H1 (cell line): ENCODE results near the gene TUBD1. TPM values are rescaled to one million over a fixed set of nuclear protein-coding genes. Genes with fewer than 3 reads are reported as not detected.

ENCODE experiments used
- CTCF ChIA-PET: fragments of 300-600 bp; sonication (Branson Sonifier 250); formaldehyde crosslinking; loops from one replicate; lab custom pipeline; 2021; ENCODE audit not compliant: partially characterized antibody; lab: Charles Lee
- POLR2A ChIA-PET: fragments of 300-600 bp; sonication (Branson Sonifier 250); formaldehyde crosslinking; loops from one replicate; lab custom pipeline; 2021; ENCODE audit warnings: inconsistent platforms; ENCODE audit not compliant: partially characterized antibody; lab: Charles Lee
- DNase-seq, 2 experiments: peaks; one replicate each; pipeline versions ENCODE4 v3.0.0 to v3.0.0-alpha.2; 2010 to 2022; ENCODE audit warnings: low spot score in 2 of 2, low read depth in 1 of 2, mixed read lengths in 1 of 2
- FAIRE-seq: peaks from 2 replicates; lab custom pipeline; 2011; peaks lifted over from hg19 to GRCh38; lab: Jason Lieb, UNC
- H2AFZ ChIP-seq: 2 replicates; pipeline ENCODE4 v1.8.1; 2012; ENCODE audit warnings: low read length, inconsistent platforms
- H2AK5ac ChIP-seq: 2 replicates; pipeline ENCODE4 v1.6.1; 2013; ENCODE audit warnings: low read depth, low read length
- H2BK120ac ChIP-seq: replicated peaks from 2 replicates; pipeline ENCODE3; 2013; ENCODE audit warnings: low read depth, low read length, inconsistent platforms
- H2BK12ac ChIP-seq: 2 replicates; pipeline ENCODE4 v1.6.1; 2013; ENCODE audit warnings: low read depth, low read length
- H2BK15ac ChIP-seq: 2 replicates; pipeline ENCODE4 v1.6.1; 2013; ENCODE audit warnings: low read length
- H2BK20ac ChIP-seq: 2 replicates; pipeline ENCODE4 v1.6.1; 2013; ENCODE audit warnings: low read length
- H2BK5ac ChIP-seq: 2 replicates; pipeline ENCODE4 v1.6.1; 2013; ENCODE audit warnings: low read depth, low read length
- H3K14ac ChIP-seq: 2 replicates; pipeline ENCODE4 v1.6.1; 2013; ENCODE audit warnings: inconsistent platforms; ENCODE audit not compliant: insufficient read length
- H3K18ac ChIP-seq: 2 replicates; pipeline ENCODE4 v1.6.1; 2013; ENCODE audit warnings: low read length; ENCODE audit errors: extremely low read depth
- H3K23ac ChIP-seq: 2 replicates; pipeline ENCODE4 v1.6.1; 2013; ENCODE audit warnings: inconsistent platforms; ENCODE audit not compliant: insufficient read length
- H3K23me2 ChIP-seq: 2 replicates; pipeline ENCODE4 v1.6.1; 2013; ENCODE audit warnings: low read depth, low read length
- H3K27ac ChIP-seq: 2 replicates; pipeline ENCODE4 v1.6.1; 2011; ENCODE audit warnings: low read depth, low read length, inconsistent platforms
- H3K27me3 ChIP-seq, 4 experiments: replicated peaks in 1 of 4; 1 replicate in 1 of 4; 2 replicates in 3 of 4; pipeline versions ENCODE4 v1.6.1 to v1.8.1; 2011 to 2013; ENCODE audit warnings: low read length in 3 of 4, mild to moderate bottlenecking in 3 of 4, inconsistent platforms in 2 of 4, mixed read lengths in 2 of 4, moderate library complexity in 1 of 4; ENCODE audit not compliant: control insufficient read depth in 3 of 4, insufficient read depth in 3 of 4; ENCODE audit errors: extremely low read depth in 1 of 4
- H3K36me3 ChIP-seq, 4 experiments: 2 replicates each; pipeline versions ENCODE4 v1.6.1 to v1.8.1; 2011 to 2013; ENCODE audit warnings: mild to moderate bottlenecking in 4 of 4, low read length in 3 of 4, moderate library complexity in 2 of 4, control low read depth in 1 of 4, inconsistent platforms in 1 of 4; ENCODE audit not compliant: insufficient read depth in 4 of 4, control insufficient read depth in 2 of 4
- H3K4ac ChIP-seq: replicated peaks from 2 replicates; pipeline ENCODE3; 2013; ENCODE audit warnings: low read length, low read depth, mixed read lengths, inconsistent platforms; ENCODE audit not compliant: insufficient read length
- H3K4me1 ChIP-seq, 4 experiments: replicated peaks in 1 of 4; 1 replicate in 1 of 4; 2 replicates in 3 of 4; pipeline versions ENCODE4 v1.6.1 to v1.8.1; 2011 to 2013; ENCODE audit warnings: low read length in 3 of 4, inconsistent platforms in 2 of 4, mixed read lengths in 1 of 4; ENCODE audit not compliant: insufficient read depth in 4 of 4, control insufficient read depth in 3 of 4
- H3K4me2 ChIP-seq, 2 experiments: 2 replicates each; pipeline versions ENCODE4 v1.6.1 to v1.8.1; 2011 to 2013; ENCODE audit warnings: low read depth in 2 of 2, low read length in 2 of 2, control low read depth in 1 of 2, inconsistent platforms in 1 of 2, mild to moderate bottlenecking in 1 of 2; ENCODE audit not compliant: insufficient read depth in 1 of 2
- H3K4me3 ChIP-seq, 4 experiments: fragments of 200-600, 300-600 bp in 1 of 4; sonication (generic), shearing (Covaris generic), sonication (Bioruptor Twin) in 1 of 4; 2 replicates each; pipeline versions ENCODE4 v1.5.1 to v1.8.1; 2011 to 2016; ENCODE audit warnings: low read length in 4 of 4, low read depth in 3 of 4, control low read depth in 2 of 4, inconsistent platforms in 2 of 4, mild to moderate bottlenecking in 2 of 4, mixed read lengths in 1 of 4, moderate library complexity in 1 of 4; ENCODE audit not compliant: insufficient read depth in 2 of 4; ENCODE audit errors: extremely low read depth in 1 of 4
- H3K56ac ChIP-seq: replicated peaks from 2 replicates; pipeline ENCODE3; 2013; ENCODE audit warnings: low read depth, mild to moderate bottlenecking, mixed read lengths, low read length, inconsistent platforms; ENCODE audit not compliant: insufficient read length
- H3K79me1 ChIP-seq: 2 replicates; pipeline ENCODE4 v1.6.1; 2013; ENCODE audit warnings: low read depth, low read length, control low read depth
- H3K79me2 ChIP-seq, 2 experiments: 2 replicates each; pipeline versions ENCODE4 v1.6.1 to v1.8.1; 2012 to 2013; ENCODE audit warnings: low read length in 2 of 2, mild to moderate bottlenecking in 2 of 2, inconsistent platforms in 1 of 2; ENCODE audit not compliant: insufficient read depth in 2 of 2, control insufficient read depth in 1 of 2
- H3K9ac ChIP-seq, 4 experiments: replicated peaks in 1 of 4; 1 replicate in 1 of 4; 2 replicates in 3 of 4; pipeline versions ENCODE4 v1.6.1 to v1.8.1; 2011 to 2013; ENCODE audit warnings: low read depth in 3 of 4, low read length in 3 of 4, control low read depth in 2 of 4, mild to moderate bottlenecking in 2 of 4, moderate library complexity in 2 of 4, inconsistent platforms in 1 of 4; ENCODE audit errors: extremely low read depth in 1 of 4
- H3K9me3 ChIP-seq, 2 experiments: 2 replicates each; pipeline versions ENCODE4 v1.6.1 to v1.8.1; 2012 to 2013; ENCODE audit warnings: mild to moderate bottlenecking in 2 of 2, moderate library complexity in 2 of 2, control low read depth in 1 of 2, inconsistent platforms in 1 of 2, low read depth in 1 of 2, low read length in 1 of 2, mixed read lengths in 1 of 2; ENCODE audit not compliant: insufficient read depth in 2 of 2
- H4K20me1 ChIP-seq, 2 experiments: replicated peaks in 1 of 2; 2 replicates each; pipeline versions ENCODE3 to v1.8.1; 2011 to 2013; ENCODE audit warnings: inconsistent platforms in 2 of 2, low read length in 2 of 2, mild to moderate bottlenecking in 1 of 2; ENCODE audit not compliant: insufficient read depth in 2 of 2, control insufficient read depth in 1 of 2
- H4K5ac ChIP-seq: 2 replicates; pipeline ENCODE4 v1.6.1; 2013; ENCODE audit warnings: low read length, low read depth, mixed read lengths, inconsistent platforms; ENCODE audit not compliant: insufficient read length
- H4K8ac ChIP-seq: 2 replicates; pipeline ENCODE4 v1.8.0; 2013; ENCODE audit warnings: mild to moderate bottlenecking, moderate library complexity, low read length, inconsistent platforms; ENCODE audit not compliant: insufficient read depth; ENCODE audit errors: extremely low read depth
- H4K91ac ChIP-seq: replicated peaks from 2 replicates; pipeline ENCODE3; 2013; ENCODE audit warnings: low read length, mixed read lengths, inconsistent platforms; ENCODE audit not compliant: insufficient read length
- JUN ChIP-seq: IDR thresholded peaks from 2 replicates; pipeline ENCODE4 v1.6.1; 2011; ENCODE audit warnings: low read depth, mild to moderate bottlenecking, improper control_type of control experiment, low read length
- POLR2AphosphoS5 ChIP-seq: IDR thresholded peaks from 2 replicates; pipeline ENCODE4 v1.6.1; 2011; ENCODE audit warnings: low read depth, low read length
- WGBS, 2 experiments: shearing (Covaris generic) in 1 of 2; methylation state at CpG; one replicate each; pipeline versions ENCODE4 v1.1.6 to v1.1.7; 2013 to 2015; ENCODE audit warnings: low lambda C conversion rate in 2 of 2, mixed read lengths in 2 of 2, inconsistent platforms in 1 of 2, low coverage in 1 of 2, missing lambda C conversion rate in 1 of 2; ENCODE audit not compliant: insufficient replicate concordance in 2 of 2, insufficient coverage in 1 of 2, insufficient read length in 1 of 2; ENCODE audit errors: extremely low coverage in 1 of 2, missing lambda C conversion rate in 1 of 2; 5-methylcytosine and 5-hydroxymethylcytosine counted together
- polyA plus RNA-seq, 7 experiments: library from polyadenylated mRNA; depleted of rRNA in 3 of 7; stranded (reverse) in 5 of 7; unstranded in 2 of 7; fragments of >200 nt in 5 of 7; fragments of 200-250 nt in 2 of 7; gene quantifications; 1 replicate in 5 of 7; 2 replicates in 1 of 7; 4 replicates in 1 of 7; pipeline versions ENCODE4 v1.2.1 to v1.2.3, GENCODE V29; 2011 to 2013; ENCODE audit warnings: missing spikeins in 2 of 7, mixed read lengths in 2 of 7
- total RNA-seq: library from RNA; stranded (reverse); fragmentation: NEBNext Ultra II Directional; extraction: Animal tissue kit (Norgen Biotek cat#: 25700); gene quantifications from 2 replicates; pipeline ENCODE4 v1.2.1, GENCODE V29; 2021

TUBD1 gene
- total and polyA plus RNA-seq, 2 of the 8 experiments (the other 6 are each of a cell fraction or from before 2014, with no cell fraction given) = 9.1 to 17.5 TPM

DNA sequence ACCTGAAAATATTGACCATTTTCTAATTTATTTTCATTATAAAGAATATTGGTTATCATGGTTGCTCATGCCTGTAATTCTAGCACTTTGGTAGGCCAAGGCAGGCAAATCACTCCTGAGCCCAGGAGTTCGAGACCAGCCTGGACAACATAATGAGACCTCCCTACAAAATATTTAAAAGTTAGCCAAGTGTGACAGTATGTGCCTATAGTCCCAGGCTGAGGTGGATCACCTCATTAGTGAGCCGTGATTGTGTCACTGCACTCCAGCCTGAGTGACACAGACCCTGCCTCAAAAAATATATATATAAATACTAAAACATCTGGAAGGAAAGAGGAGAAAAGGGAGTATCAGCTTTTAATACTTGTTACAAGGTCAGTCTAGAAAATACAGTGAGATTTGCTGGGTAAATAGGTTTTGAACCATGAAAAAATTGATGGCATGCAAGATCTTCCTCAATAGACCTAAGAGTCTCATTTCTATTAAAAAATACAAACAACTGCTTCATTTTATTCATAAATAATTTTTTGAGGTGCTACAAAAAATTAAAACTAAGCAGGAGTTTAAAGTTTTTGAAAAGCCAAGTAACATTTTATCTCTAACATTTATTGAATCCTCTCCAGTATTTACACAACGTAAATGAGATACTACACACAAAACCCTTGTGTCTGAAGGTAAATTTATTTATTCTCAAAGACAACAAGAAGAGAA lies 47.7 kb downstream of the TUBD1 start:
- TF ChIP-seq JUN = no peak
- 0 out of 2 replicates have a peak, but pooled peaks have one; percentile 50 for TF ChIP-seq POLR2AphosphoS5
- H3K9ac ChIP-seq = no peak overlapping the region
- no peak overlapping the region for H2BK20ac ChIP-seq
- H3K27me3 ChIP-seq = no peaks in the 10 kb centered on the region
- H3K27ac ChIP-seq = no peak overlapping the region
- H2BK5ac ChIP-seq = no peak overlapping the region
- 0 out of 2 replicates have a peak overlapping the region, but pooled peaks have one; percentile 75 for H2BK12ac ChIP-seq
- no peaks in the 10 kb centered on the region for H3K9me3 ChIP-seq
- no peak overlapping the region for H4K8ac ChIP-seq
- ChIA-PET POLR2A (interaction anchor here (0.8 to 11.2 kb wide), 4 partner anchors 9 to 97 kb away, joined by 4 to 137 read pairs (median 4); no protein-coding TSS in a partner anchor), CTCF (interaction anchor here (1.6 kb wide), 1 partner anchor 24 kb away, joined by 3 read pairs; no protein-coding TSS in a partner anchor)
- no peaks in the 10 kb centered on the region for H4K20me1 ChIP-seq
- DNase-seq (no peak), FAIRE-seq (no peak)
- no peak overlapping the region for H3K18ac ChIP-seq
- H3K4me1 ChIP-seq = peaks cover 7 to 15% (median 10%) of the 10 kb centered on the region in 4 experiments; a peak in 6 of 7 replicates
- no peaks in the 10 kb centered on the region for H3K79me1 ChIP-seq
- no peak overlapping the region for H2BK15ac ChIP-seq
- no peak overlapping the region for H3K23ac ChIP-seq
- no peak overlapping the region for H4K91ac ChIP-seq
- no peak overlapping the region for H4K5ac ChIP-seq
- H2AK5ac ChIP-seq = no peak overlapping the region
- 94% methylated on average over 3 of the region's 3 CpGs; no CpG with 5 or more reads in 1 of the 2 experiments for WGBS, 2 experiments
- H3K23me2 ChIP-seq = no peaks in the 10 kb centered on the region
- no peak overlapping the region for H3K4me2 ChIP-seq
- no peak overlapping the region for H3K4me3 ChIP-seq
- no peak overlapping the region for H2BK120ac ChIP-seq
- H3K14ac ChIP-seq = no peak overlapping the region
- H3K79me2 ChIP-seq = peaks cover 0 to 9% of the 10 kb centered on the region in 2 experiments; a peak in 2 of 4 replicates
- no peak overlapping the region for H2AFZ ChIP-seq
- peaks cover 0 to 17% (median 3%) of the 10 kb centered on the region in 4 experiments; a peak in 4 of 8 replicates for H3K36me3 ChIP-seq
- H3K4ac ChIP-seq = no peak overlapping the region
- H3K56ac ChIP-seq = no peak overlapping the region
